A549 (cell line): Measurements from ENCODE around the gene CDKN1C.

Experiments used
- ATOH8 ChIP-seq: fragments of 250-450 bp; sonication (Bioruptor Pico); IDR thresholded peaks from 2 replicates; pipeline ENCODE4 v1.5.0; 2020; ENCODE audit warnings: low read depth, mild to moderate bottlenecking, moderate library complexity
- CEBPB ChIP-seq, 2 experiments: fragments of >200 bp in 1 of 2; sonication (Bioruptor Twin) in 1 of 2; formaldehyde crosslinking in 1 of 2; IDR thresholded peaks; 2 replicates each; pipeline ENCODE4 v1.6.1; 2012 to 2016
- CTCF ChIP-seq: fragments of >200 bp; sonication (Bioruptor Twin); formaldehyde crosslinking; IDR thresholded peaks from 3 replicates; pipeline ENCODE4 v1.5.1; 2016
- EP300 ChIP-seq, 2 experiments: fragments of >200 bp; sonication (Bioruptor Twin); formaldehyde crosslinking; IDR thresholded peaks; 2 replicates in 1 of 2; 3 replicates in 1 of 2; pipeline ENCODE4 v1.6.1; 2016 to 2017
- ESRRA ChIP-seq: fragments of 150-350 bp; IDR thresholded peaks from 2 replicates; pipeline ENCODE4 v1.6.1; 2014; ENCODE audit warnings: mild to moderate bottlenecking, low read length, borderline replicate concordance
- JUNB ChIP-seq: fragments of >200 bp; sonication (Bioruptor Twin); formaldehyde crosslinking; IDR thresholded peaks from 2 replicates; pipeline ENCODE4 v1.6.1; 2016
- PBX3 ChIP-seq: IDR thresholded peaks from 2 replicates; pipeline ENCODE4 v1.6.1; 2012
- POLR2A ChIP-seq: IDR thresholded peaks from 2 replicates; pipeline ENCODE4 v1.6.1; 2012; ENCODE audit warnings: mild to moderate bottlenecking, low read length
- RCOR1 ChIP-seq: fragments of 150-350 bp; IDR thresholded peaks from 2 replicates; pipeline ENCODE4 v1.6.1; 2014; ENCODE audit warnings: antibody characterized with exemption, low read length, low read depth
- REST ChIP-seq: fragments of 200-600 bp; sonication (generic); IDR thresholded peaks from 2 replicates; pipeline ENCODE4 v1.6.1; 2016; ENCODE audit warnings: antibody characterized with exemption, mild to moderate bottlenecking, moderate library complexity
- SMC3 ChIP-seq: fragments of >200 bp; sonication (Bioruptor Twin); formaldehyde crosslinking; IDR thresholded peaks from 3 replicates; pipeline ENCODE4 v1.6.1; 2018; ENCODE audit warnings: inconsistent platforms
- SREBF2 ChIP-seq: fragments of 450-650 bp; IDR thresholded peaks from 2 replicates; pipeline ENCODE4 v1.6.1; 2014; ENCODE audit warnings: mild to moderate bottlenecking, moderate library complexity
- TF ChIP-seq, protein P1 (sequence below): fragments of 450-650 bp; IDR thresholded peaks from 2 replicates; pipeline ENCODE4 v1.6.1; 2014; ENCODE audit warnings: antibody characterized with exemption
- TF ChIP-seq, protein P2 (sequence below): IDR thresholded peaks from 2 replicates; pipeline ENCODE4 v1.6.1; 2012

- TF ChIP-seq CTCF (no peak), JUNB (no peak), POLR2A (no peak), SREBF2 (no peak), REST (no peak), EP300 (IDR thresholded peaks at IDR 0.05) (no peak), ESRRA (no peak), PBX3 (no peak), RCOR1 (no peak), CEBPB (IDR thresholded peaks at IDR 0.05) (no peak), SMC3 (no peak), ATOH8 (CRISPR knock-in tag) (no peak)
- TF ChIP-seq, protein P1, sequence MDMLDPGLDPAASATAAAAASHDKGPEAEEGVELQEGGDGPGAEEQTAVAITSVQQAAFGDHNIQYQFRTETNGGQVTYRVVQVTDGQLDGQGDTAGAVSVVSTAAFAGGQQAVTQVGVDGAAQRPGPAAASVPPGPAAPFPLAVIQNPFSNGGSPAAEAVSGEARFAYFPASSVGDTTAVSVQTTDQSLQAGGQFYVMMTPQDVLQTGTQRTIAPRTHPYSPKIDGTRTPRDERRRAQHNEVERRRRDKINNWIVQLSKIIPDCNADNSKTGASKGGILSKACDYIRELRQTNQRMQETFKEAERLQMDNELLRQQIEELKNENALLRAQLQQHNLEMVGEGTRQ: no peak
- TF ChIP-seq, protein P2, sequence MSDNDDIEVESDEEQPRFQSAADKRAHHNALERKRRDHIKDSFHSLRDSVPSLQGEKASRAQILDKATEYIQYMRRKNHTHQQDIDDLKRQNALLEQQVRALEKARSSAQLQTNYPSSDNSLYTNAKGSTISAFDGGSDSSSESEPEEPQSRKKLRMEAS: no peak
These were observed 42.5 kb upstream of the CDKN1C start for GRCh38 chr11:2927851-2928604.
